Bronchial epithelial cell (primary cell): ENCODE measurements around the gene TRIM2. TPM values are rescaled to one million over a fixed set of nuclear protein-coding genes. Genes with fewer than 3 reads are reported as not detected.

Experiments
- DNase-seq: peaks from one replicate; pipeline ENCODE4 v3.0.0-alpha.2; 2010; ENCODE audit warnings: low read depth
- FAIRE-seq: peaks from 2 replicates; lab custom pipeline; 2011; peaks lifted over from hg19 to GRCh38; lab: Jason Lieb, UNC
- H3K27me3 ChIP-seq: 2 replicates; pipeline ENCODE4 v1.5.1; 2011; ENCODE audit warnings: low read length; ENCODE audit not compliant: control insufficient read depth, insufficient read depth
- H3K36me3 ChIP-seq: 2 replicates; pipeline ENCODE4 v1.5.1; 2011; ENCODE audit warnings: low read length; ENCODE audit not compliant: control insufficient read depth, insufficient read depth
- H3K4me3 ChIP-seq: 2 replicates; pipeline ENCODE4 v1.5.1; 2011; ENCODE audit warnings: mild to moderate bottlenecking, low read depth, low read length, control low read depth
- total RNA-seq: library from RNA; depleted of rRNA; stranded (reverse); fragments of >200 nt; gene quantifications from 2 replicates; pipeline ENCODE4 v1.2.1, GENCODE V29; 2014
- TF ChIP-seq, protein P1 (sequence below): IDR thresholded peaks from 2 replicates; pipeline ENCODE4 v1.5.1; 2011; ENCODE audit warnings: mild to moderate bottlenecking, moderate library complexity, low read length, control low read depth, inconsistent platforms; ENCODE audit not compliant: insufficient read depth, severe bottlenecking

TRIM2 gene
- total RNA-seq, 1 donor from 2014 or later: 7.1 TPM

DNA sequence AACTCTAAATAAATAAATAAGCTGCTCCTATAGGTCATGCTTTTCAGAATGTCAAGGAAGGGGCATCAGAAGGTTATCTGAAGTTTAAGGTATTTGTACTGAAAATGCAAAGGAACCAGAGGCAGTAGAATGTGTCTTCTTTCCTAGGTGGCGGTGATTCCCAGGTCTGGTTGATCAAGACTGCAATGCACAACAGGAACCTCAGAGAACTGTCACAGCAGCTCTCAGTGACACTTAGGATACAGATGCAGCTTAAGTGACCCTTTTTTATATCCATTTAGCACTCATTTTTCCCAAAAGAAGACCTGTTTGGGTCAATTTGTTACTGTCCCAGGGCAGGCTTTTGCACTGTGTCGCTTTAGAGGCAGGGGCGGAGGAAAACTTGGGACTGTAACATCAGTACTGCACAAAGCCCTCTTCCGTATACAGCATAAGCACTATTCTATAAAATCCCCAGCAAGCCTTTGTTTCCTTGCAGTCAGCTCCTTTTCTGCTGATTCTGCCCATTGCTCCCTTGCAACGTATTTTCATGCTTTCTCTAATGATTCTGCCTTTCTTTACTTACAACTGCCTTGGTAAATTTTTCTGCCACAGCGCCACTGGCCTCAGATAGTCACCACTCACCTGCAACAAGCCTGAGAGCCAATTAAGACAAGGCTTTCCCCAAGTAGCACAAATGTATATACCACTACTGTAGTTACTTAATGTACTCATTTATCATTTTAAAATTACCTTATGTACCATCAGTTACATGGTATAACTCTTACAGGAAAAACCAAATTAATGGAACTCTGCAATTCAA is 138.7 kb downstream of the TRIM2 start:
- FAIRE-seq (no peak), DNase-seq (no peak)
- Histone ChIP-seq H3K36me3 (no peaks in the 10 kb centered on the region), H3K4me3 (no peak overlapping the region), H3K27me3 (no peaks in the 10 kb centered on the region)
- TF ChIP-seq, protein P1, sequence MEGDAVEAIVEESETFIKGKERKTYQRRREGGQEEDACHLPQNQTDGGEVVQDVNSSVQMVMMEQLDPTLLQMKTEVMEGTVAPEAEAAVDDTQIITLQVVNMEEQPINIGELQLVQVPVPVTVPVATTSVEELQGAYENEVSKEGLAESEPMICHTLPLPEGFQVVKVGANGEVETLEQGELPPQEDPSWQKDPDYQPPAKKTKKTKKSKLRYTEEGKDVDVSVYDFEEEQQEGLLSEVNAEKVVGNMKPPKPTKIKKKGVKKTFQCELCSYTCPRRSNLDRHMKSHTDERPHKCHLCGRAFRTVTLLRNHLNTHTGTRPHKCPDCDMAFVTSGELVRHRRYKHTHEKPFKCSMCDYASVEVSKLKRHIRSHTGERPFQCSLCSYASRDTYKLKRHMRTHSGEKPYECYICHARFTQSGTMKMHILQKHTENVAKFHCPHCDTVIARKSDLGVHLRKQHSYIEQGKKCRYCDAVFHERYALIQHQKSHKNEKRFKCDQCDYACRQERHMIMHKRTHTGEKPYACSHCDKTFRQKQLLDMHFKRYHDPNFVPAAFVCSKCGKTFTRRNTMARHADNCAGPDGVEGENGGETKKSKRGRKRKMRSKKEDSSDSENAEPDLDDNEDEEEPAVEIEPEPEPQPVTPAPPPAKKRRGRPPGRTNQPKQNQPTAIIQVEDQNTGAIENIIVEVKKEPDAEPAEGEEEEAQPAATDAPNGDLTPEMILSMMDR: no peak

DNA sequence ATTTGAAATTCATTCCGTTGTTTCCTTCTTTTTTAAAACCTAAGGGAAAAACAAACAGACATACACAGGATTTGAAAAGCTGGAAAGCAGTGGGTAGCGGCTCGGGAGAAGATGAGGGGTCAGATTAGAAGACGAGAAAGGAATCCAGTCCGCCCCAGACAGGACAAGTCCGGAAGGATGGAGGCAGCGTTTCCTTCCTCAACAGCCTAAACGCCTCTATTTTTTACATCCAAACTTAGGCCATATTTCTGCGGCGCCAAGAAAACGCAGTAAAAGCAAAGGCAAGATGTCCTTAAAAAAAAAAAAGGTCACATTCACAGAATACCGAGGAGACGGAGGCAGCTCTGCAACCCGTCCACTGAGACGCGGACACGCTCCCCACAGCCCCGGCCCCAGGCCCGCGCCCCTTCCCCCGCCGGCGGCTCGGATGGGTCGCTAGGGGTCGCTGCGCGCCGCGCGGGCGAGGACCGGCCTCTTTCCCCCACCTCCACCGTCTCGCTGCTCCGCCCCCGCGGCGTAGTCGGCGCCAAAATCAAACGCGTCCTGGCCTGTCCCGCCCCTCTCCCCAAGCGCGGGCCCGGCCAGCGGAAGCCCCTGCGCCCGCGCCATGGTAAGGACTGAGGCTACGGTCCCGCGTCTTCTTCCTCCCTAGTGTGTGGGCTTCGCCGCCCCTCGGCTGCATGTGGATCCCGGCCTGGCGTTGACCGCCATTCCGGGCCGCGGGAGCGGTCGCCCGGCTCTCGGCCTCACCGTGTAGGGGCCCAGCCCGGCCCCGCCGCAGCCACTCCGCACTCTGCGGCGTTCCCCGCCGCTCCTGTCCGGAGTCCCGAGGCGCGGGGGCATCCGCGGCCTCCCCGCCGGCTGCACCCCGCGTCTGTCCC is 140.1 kb downstream of the TRIM2 start, which contains the start of gene MND1:
TSS of gene MND1 (plus strand) at position 558 of the 881 bp plus-strand sequence. CDS start at position 608, 50 bp downstream.
- TF ChIP-seq, protein P1: peak; percentile 82
- Histone ChIP-seq H3K36me3 (no peaks in the 10 kb centered on the region), H3K27me3 (no peaks in the 10 kb centered on the region), H3K4me3 (peak within 1 kb of the TSS; percentile 85)
- DNase-seq (peak; percentile 53), FAIRE-seq (no peak)

DNA sequence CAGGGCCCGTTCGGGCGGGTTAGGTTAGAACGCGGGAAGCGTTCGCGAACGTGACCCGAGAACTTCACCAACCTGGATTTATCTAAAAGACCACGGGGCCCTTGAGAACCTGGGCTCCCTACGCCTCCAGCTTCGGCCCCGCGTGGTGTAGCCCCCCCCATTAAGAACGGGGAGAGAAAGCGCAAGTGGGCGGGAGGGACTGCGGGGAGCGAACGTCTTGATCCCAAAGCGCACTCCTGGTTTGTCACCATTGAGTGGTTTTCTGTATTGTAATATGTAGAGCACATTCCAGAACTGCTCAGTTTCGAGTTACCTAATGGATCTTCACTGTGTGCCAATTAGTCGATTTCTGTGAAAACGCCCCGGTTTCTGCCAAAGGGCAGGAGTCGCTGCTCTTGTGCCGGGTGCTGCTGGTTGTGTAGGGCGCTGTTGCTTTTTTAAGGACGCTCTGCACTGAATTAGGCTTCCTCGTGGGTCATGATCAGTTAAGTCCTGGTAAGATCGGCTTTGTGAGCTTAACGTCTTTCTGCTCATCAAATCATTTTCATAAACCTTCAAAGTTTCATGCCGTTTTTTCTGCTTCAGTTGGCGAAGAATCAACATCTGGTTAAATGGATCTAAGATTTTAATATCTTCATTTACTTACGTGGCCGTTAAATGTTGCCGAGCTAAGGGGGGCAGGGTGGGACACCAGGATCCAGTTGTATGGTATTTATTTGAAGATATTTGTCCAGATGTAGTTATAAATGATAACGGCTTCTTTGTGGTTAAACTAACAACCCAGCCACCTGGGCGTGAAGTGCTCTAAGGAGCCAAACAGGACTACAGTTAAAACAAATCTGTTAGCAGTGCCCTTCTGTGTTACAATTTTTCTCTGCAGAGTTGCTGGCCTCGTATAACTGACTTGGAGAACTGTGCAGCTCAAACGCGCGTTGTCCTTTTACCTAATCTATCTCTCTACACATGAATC is 141.1 kb downstream of the TRIM2 start:
- no peaks in the 10 kb centered on the region for H3K36me3 ChIP-seq
- DNase-seq (peak; percentile 59), FAIRE-seq (no peak)
- no peaks in the 10 kb centered on the region for H3K27me3 ChIP-seq
- TF ChIP-seq, protein P1: no peak
- H3K4me3 ChIP-seq: peak overlapping the region; percentile 85

DNA sequence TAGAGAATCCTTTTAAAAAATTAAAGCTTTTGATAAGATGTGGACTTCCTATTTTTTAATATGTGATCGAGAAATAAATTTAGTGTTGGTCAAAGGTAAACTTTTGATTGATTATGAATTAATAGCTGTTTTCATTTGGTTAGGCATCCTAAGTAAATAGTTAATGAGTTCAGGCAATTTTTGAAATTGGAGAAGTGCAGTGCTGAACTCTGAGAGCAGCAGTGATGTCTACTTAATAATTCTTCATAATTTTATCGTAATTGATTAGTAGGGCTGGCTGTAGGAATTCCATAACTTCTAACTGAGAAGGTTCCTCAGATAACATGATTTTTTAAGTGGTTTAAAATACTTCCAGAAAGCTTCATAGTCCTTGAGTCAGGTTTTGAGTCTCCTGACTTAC is 141.8 kb downstream of the TRIM2 start:
- DNase-seq (no peak), FAIRE-seq (no peak)
- no peak overlapping the region for H3K4me3 ChIP-seq
- TF ChIP-seq, protein P1: no peak
- H3K36me3 ChIP-seq: no peaks in the 10 kb centered on the region
- H3K27me3 ChIP-seq: no peaks in the 10 kb centered on the region

DNA sequence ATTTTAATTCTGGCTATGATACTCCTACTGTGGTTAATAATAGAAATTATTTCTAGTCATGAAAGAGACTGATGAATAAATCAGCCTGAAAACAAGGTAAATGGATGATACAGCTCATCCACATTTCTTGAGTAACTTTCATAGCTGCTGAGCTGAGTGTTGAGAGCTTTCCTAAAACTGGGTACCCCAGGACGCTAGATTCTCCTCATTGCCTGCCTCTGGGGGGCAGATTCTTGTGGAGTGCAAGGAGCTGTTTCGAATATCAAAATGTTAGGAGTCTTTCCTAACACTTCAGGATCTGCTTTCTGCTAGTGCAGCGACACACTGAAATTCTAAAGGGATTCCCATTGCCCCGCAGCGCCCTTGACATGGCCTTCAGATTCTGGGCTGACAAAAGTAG is 142.3 kb downstream of the TRIM2 start:
- Histone ChIP-seq H3K4me3 (no peak overlapping the region), H3K36me3 (no peaks in the 10 kb centered on the region), H3K27me3 (no peaks in the 10 kb centered on the region)
- no peak for FAIRE-seq
- TF ChIP-seq, protein P1: no peak
- no peak for DNase-seq
